Activated CD4-positive, alpha-beta T cell treated with anti-CD3 and anti-CD28 coated beads for 24 hours (primary cell): ENCODE data around the gene RABL3.
"Not testable (repeated sequence)": the region's sequence is repeated elsewhere in the genome, so short reads cannot be mapped to it uniquely, and the experiment has no call there.

Experiments used
- DNase-seq, 2 donors: peaks; one replicate each; pipeline ENCODE4 v3.0.0-alpha.2; 2020; ENCODE audit warnings: low read depth in 2 of 2

RABL3 gene

DNA sequence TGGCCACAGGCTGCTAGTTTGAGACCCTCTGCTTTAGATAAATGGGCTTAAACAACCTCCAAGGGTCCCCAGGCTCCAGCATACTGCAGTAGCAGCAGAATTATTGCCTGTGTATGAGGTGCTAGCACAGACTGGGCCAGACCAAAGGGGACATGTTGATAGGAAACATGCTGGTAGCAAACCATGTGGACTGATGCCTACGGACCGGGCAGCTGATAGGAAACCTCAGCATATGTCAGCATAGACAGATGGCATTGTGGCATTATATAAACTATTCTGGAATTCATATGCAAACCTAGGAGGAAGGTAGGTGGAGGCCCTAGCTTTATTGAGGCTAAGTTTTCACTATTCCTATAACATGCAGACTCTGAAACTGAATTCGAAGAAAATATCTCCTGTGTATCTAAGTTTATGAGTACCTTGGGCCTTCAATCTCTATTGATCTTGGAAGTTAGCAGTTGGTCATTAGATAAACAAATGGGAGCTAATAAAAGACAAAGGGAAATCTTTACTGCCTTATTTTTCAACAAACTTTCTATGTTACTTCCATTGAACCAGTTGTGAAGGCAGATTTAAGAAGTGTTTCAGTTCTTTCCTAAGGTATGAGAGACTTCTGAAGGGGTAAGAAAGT, 58.5 kb downstream of the RABL3 start:
- no peak for DNase-seq

DNA sequence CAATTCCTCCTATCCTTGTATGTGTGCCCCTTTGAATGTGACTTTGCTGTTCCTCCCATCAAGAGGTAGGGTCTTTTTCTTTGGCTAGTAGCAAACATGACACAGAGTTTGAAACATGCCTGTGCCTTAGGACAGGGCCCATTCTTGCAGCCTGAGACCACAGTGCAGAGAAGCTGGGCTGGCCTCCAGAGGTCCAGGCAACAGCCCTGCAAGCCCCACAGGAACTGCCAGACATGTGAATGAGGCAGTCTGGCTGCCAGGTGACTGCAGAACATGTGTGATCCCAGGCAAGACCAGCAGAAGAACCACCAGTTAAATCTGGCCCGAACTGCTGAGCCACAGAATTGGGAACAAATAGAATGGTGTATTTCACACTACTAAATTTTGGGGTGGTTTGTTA, 59.1 kb downstream of the RABL3 start:
- DNase-seq: no peak

DNA sequence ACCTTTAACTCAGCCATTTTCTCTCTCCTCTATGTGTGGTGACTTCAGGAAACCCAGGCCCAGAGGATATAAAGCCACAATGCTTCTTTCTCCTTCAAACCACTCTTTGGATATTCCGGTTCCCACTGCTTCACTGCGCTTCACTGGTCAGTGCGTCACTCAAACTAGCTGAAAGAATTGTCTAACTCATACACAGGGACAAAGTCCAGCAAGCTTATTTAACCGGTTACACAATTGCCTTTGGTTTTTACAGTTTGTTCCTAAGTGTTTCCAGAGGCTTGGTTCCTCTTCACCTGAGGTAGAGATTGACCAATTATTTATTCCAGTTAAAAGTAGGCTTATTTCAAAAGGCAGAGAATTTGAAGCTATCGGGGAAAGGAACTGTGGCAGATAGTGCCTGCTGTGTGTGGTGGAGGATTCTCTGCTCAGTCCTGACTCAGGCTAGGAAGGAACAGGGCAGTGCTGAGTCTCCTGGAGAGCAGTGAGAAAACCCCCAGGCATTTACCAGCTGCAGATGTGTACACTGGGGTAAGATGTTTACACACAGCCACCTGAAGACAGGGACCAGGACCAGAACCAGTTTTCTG, 60.1 kb downstream of the RABL3 start, which contains the start of gene HGD:
HGD (minus strand) TSS at position 145 of the 587 bp plus-strand sequence; CDS start at position 17, 128 bp downstream.
- no peak for DNase-seq

DNA sequence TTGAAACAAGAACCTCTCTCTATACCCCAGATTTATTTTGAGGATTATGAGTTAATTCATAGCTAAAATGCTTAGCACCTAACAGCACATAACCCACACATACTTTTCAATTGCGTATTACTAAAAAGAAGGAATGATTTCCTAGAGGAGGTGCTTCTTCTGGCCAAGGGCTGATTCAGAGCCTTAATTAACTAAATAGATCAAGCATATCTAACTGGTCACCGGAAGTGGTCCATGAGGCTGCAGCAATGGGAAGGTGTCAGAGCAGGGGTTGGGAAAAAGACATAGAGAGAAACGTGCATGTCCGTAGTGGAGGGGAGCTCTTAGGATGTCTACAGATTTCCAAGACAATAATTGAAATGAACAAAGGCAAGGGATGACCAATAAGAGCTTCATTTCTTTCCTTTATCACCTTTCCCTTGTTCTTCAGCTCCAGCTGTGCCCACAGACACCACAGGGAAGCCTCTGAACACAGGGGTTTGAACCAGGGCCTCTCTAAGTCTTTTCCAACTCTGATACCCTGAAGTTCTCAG, 60.7 kb downstream of the RABL3 start:
- no peak for DNase-seq

DNA sequence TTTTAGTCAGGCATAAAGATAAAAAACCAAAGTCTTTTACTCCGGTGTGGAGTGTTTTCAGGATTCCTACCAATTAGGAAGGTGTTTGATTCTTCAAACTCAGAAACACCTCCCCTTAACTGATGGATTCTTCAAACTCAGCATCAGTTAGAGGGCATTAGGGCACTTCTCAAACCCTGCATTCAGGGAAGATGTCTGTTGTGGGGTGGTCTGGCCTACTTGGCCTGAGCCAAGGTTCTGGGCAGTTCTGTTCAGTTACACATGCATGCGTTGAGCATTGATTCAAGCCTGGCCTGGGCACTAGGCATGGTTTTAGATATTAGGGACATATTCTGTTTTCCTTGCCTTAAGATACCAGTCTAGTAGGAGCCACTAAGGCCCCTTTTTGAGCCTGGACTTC, 61.3 kb downstream of the RABL3 start:
- DNase-seq: no peak

DNA sequence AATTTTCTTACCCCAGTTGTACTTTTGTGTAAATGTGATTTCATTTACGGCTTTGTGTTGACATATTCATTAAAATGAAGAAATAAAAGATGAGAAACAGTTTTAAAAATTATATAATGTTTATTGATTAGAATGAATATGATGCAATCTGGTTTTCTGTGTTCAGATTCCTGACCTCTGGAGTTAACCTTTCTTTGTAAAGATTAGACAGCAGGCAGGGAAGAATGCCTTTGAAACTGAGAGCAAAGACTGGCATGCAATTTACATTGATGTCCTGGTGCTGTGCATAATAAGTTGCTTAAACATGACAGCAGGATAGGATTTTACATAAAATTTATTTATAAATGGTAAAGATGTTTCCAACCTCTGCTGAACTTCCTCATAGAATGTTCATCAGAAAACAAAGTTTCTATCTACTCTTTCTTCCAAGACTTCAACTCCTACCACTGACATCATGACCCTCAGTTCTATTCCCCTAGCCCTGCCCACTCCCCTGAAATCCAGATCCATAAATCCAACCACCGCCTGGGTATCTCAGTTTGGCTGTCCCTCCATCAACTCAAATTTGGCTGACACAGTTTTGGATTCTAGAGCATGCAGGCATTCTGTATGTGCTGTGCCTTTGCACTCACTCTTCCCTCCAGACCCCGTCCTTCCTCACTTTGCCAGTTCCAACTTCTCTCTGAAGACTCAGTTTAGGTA, 62.0 kb downstream of the RABL3 start:
- DNase-seq: no peak

DNA sequence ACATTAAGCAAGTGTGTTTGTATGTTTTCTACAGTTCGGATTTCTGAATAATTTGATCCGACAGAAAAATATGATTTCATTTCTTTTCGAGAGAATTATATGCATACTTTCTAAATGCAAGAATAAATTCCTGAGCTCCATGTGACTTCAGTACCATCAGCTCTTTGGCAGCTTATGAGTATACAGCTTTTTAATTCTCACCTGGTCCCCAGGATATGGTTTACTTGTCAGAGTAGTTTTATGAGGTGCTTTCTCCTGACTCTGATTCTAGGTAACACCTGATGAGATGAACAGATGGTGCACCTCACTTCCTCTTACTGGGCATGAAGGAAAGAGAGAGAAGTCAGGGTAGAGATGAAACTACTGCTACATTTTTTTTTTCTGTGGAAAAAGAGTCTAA, 63.3 kb downstream of the RABL3 start:
- DNase-seq: no peak

DNA sequence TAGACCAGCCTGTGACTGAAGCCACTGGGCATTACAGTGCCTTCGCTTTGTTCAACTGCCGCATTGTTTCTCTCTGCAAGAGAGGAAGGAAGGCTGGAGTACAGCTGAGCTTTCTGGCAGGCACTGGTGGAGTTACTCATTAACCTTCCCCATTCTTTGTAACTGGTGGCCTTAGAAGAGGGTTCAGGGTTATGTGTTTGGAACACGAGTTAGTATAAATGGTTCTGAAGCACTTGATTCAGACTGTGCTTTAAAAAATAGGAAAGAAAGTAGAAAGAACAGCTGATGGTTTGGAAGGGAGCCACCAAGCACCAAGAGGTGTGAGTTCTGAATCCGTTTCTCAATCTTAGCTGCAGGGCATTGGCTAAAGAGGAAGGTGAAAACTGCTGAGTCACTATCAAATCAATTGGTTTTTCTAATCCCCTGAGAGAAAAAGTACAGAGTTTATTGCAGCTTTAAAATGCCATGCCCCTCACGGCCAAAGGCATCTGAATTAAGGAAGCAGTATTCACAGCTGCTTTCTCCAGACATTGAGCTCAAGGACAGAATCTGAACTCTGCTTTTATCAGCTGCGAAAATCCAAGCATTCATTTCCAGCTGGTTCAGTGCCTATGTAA, 63.9 kb downstream of the RABL3 start:
- DNase-seq: no peak

DNA sequence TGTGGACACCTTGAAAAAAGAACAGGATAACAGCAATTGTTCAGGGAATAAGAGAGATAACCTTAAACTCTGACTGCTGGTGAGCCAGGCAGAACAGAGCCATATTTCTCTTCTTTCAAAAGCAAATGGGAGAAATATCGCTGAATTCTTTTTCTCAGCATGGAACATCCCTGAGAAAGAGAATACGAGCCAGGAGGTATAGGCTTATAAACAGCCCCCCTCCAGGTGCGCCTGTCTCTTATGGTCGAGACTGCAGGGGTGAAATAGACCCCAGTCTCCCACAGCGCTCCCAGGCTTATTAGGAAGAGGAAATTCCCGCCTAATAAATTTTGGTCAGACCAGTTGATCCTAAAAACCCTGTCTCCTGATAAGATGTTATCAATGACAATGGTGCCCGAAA, 65.1 kb downstream of the RABL3 start:
- not testable (repeated sequence) for DNase-seq

DNA sequence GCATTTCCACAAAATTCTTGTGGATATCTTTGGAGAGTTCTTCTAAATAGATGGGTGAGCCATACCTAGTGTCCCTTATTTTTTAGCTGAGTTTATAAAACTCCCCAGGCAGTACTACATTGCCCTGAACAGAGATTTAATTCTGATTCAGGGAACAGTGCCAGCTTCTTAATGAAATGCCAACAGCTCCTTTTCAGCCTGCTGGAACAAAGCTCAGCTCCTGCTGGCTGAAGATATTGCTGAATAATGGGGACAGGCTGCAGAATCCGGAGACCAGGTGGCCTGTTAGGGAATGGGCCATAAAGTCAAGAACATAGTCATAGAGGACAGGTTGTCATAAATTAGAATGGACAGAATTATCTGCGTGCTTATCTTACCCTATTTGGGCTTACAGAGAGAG, 69.2 kb downstream of the RABL3 start:
- DNase-seq: no peak

DNA sequence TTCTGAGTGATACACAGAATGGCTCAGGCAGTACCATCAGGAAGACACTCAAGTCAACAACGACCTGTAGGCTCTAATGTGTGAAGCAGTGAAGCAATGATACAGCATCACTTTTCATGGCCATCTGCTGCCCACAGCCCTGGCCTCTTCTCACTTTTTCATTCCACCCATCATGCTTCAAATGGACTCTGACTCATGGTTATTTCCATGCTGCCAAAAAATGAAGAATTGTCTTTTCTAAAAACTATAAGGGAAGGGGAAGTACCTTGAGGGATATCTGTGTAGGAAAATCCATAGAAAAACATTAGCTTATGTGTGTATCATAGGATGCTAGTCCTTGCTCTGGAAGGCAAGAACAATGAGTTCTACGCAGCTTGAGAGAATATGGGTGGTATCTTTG, 71.7 kb downstream of the RABL3 start:
- no peak for DNase-seq

DNA sequence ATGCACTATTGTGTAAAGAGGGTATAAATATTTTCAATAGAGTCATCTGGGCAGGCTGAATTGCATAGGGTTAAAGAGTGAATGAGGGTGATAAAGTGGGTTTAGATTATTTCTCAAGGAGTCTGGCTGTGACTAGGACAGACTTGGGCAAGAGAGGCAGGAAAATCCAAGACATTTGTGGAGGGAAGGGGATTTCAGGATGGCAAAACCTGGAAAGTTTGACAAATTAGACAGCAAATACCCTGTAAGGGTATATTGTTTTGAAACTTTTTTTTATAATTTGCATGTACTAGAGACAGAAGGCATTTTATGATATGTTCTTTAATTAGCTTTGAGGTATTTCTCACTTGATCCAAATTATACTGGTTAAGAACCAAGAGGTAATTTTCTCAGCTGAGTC, 77.4 kb downstream of the RABL3 start:
- no peak for DNase-seq

DNA sequence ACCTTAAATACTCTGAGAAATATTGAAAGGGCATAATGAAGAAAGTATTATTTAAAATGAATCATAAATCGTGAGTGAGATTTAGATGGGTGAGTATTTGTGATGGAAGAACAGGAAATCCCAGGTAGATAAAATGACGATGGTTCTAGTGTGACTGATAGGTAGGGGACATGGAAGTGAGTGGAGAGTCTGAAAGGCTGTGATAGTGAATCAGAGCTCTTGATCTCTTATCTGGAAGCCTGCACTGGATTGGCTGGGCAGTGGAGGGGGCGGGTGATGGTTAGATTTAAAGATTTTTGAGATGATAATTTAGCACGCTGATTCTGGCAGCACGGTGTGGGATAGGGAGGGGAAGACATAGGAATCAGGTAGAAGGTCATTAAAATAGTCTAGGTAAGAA, 80.4 kb downstream of the RABL3 start:
- DNase-seq: no peak

DNA sequence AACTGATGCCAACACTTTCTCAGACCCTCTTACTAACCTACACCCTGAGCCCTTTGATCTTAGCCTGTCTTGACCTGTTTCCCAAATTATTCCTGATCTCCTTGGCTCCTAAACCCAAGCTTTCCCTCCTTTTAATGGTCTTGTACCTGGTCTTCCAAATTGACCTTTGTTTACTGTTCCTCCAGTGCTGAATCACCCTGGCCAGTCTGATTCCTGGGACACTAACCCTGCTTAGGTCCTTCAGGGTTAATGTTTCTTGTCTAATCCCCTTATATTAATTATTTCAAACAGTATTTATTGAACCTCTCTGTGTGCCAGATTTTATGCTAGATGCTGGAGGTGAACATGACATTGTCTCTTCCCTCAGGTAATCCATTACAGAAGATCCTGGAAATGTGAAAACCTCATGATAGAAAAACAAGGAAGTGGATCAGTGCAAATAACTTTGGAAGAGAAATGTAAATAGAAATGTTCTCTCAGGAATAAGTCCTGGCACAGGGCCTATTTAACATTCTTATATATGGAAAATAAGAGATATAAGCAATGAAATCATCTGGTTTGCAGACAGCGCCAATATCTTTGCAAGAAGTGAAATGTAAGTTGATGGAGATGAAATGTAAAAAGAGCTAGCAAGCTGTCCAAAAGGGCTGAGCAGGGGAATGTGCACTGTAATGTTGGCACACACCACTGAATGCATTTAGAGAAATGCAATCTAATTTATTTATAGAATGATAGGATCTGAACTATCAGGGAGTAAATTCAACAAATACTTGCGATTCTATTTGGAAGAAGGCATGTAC, 81.0 kb downstream of the RABL3 start:
- no peak for DNase-seq

DNA sequence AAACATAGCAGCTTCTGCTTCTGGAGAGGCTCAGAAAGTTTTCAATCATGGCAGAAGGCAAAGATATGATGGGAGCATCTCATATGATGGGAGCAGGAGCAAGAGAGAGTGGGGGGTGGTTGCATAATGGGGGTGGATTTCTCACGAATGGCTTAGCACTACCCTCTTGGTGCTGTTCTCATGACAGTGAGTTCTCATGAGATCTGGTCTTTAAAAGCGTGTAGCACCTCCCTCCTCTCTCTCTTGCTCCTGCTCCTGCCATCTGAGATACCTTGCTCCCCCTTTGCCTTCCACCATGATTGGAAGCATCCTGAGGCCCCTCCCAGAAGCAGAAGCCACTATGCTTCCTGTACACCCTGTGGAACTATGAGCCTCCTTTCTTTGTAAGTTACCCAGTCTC, 82.5 kb downstream of the RABL3 start:
- DNase-seq: no peak

DNA sequence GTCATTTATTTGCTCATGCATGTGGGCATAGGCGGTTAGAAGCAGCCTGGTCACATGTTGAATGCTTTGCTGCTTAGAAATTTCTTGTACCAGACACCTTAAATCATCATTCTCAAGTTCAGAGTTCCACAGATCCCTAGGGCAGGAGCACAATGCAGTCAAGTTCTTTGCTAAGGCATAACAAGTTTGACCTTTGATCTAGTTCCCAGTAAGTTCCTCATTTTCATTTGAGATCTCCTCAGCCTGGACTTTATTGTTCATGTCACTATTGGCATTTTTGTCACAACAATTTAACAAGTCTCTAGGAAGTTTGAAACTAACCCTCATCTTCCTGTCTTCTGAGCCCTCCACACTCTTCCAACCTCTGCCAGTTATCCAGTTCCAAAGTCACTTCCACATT, 83.0 kb downstream of the RABL3 start:
- DNase-seq: no peak

DNA sequence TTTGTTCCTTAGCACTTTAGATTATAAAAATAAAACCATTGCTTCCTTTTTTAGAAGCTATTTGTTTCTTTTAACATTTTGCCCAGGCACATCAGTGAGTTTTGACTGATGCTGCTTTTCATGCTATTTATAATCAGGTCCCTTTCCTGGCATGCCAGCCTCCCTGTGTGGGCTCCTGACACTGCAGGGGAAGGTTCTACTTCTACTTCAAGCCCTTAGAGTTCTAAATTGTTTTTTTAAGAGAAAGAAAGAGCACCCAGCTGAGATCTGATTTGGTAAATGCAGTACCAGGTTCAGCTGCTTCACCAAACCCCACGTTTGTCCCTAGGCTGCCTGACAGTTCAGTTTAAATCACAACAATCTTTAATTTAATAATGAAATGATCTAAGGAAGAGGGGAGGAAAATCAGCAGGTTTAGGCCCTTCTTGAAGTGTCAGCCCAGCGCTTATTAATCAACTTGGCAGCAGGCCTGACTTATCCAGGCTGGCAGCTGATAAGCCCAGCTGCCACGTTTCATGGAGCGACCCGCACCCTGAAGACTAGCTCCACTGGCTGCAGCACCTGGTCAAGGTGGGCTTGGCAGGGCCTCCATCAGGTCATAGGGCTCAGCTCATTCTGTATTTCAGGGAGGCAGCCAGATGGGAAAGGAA, 89.3 kb downstream of the RABL3 start:
- no peak for DNase-seq

DNA sequence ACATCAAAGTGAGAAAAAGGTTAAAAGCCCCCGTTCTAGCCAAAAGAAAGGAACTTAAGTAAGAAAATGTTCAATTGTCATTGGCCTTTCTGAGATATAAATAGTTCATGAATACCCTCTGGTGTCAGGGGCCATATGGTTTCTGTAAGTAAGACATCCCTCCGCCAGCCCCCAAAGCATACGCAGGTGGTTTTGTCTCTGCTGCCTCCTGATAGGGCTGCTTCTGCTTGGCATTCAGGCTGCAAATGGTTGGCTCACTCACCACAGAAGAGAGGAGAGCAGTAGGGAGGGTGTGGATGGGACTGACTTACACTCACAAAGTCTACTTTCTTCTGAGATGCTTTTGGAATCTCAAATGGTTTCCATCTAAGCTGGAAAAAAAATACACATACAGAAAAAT, 90.0 kb downstream of the RABL3 start:
- DNase-seq: no peak

DNA sequence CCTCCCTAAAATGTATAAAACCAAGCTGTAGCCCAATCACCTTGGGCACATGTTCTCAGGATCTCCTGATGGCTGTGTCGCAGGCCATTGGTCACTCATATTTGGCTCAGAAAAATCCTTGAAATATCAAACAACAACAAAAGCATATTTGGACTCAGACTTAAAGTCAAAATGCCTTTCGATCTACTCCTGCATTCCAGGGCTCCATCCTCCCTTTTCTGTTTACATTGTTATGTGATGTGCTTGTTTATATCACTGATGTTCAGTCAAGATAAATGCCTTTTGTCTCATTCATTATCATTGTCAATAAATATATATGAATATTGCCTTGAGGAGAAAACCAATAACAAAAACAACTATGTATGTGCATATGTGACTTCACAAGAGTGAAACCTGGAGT, 92.0 kb downstream of the RABL3 start:
- no peak for DNase-seq

DNA sequence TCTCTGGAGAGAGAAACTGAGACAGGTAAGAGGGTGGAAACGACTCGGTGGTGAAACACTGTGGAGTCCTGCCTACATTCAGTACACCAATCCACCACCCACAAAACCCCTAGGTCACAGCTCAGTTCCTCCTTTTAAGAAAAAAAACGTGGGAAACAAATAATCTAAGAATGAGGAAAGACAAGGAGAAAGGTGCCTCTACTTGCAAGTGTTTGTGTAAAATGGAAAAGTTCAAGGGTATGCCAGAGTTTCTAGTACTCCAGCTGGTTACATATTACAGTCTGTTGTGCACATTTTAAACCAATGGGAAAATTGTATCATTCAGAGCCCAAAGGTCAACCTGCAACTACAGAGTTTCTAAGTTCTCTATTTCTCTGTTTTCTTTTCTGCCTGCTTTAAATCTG, 92.5 kb downstream of the RABL3 start:
- no peak for DNase-seq

DNA sequence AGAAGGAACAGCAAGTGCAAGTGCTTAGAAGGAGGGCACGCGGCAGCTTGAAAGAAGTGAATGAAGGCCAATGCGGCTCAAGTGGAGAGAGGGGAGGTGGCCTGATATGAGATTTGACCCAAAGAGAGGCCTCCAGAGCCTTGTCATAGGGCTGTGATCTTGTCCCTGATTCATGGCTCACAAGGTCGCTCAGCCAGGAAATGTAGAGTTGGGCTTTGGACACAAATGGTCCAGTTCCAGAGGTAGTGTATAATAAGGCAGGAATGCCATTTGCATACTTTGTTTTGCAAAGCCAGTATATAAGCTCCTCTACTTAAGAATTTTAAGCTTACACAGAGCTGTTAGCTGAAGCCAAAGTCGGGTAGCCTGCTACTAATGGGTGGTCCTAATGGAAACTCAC, 94.0 kb downstream of the RABL3 start:
- no peak for DNase-seq
